ENCODE results near the gene COL18A1. TPM values are rescaled to one million over a fixed set of nuclear protein-coding genes. Genes with fewer than 3 reads are reported as not detected.

COL18A1 gene
- total RNA-seq, 1 experiment from 2014 or later: 3.3 TPM

DNA sequence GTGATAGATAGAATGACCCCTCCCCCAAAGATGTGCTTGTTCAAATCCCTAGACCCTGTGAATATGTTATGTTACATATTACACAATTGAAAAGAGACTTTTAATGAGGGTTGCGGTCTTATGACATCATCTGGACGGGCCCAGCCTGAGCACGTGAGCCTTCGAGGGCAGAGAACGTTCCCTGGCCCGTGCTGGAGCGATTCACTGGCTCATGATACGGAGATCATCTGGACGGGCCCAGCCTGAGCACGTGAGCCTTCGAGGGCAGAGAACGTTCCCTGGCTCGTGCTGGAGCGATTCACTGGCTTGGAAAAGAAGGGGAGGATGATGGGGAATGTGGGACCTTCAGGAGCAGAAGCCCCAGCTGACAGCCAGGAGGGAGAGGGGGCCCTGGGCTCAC is 34.4 kb upstream of the COL18A1 start:
- no peak for TF ChIP-seq EZH2 (IDR thresholded peaks at IDR 0.05; ENCODE audit: borderline replicate concordance, low read depth, low read length, poor library complexity, severe bottlenecking)
- TF ChIP-seq, protein P1, sequence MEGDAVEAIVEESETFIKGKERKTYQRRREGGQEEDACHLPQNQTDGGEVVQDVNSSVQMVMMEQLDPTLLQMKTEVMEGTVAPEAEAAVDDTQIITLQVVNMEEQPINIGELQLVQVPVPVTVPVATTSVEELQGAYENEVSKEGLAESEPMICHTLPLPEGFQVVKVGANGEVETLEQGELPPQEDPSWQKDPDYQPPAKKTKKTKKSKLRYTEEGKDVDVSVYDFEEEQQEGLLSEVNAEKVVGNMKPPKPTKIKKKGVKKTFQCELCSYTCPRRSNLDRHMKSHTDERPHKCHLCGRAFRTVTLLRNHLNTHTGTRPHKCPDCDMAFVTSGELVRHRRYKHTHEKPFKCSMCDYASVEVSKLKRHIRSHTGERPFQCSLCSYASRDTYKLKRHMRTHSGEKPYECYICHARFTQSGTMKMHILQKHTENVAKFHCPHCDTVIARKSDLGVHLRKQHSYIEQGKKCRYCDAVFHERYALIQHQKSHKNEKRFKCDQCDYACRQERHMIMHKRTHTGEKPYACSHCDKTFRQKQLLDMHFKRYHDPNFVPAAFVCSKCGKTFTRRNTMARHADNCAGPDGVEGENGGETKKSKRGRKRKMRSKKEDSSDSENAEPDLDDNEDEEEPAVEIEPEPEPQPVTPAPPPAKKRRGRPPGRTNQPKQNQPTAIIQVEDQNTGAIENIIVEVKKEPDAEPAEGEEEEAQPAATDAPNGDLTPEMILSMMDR (conservative IDR thresholded peaks at IDR 0.05; ENCODE audit: low read depth, low read length): no peak
- H3K27ac ChIP-seq (ENCODE audit: low read depth, low read length, poor library complexity, severe bottlenecking): no peak overlapping the region
- no peak overlapping the region for H3K4me3 ChIP-seq (ENCODE audit: low read depth, low read length, poor library complexity, severe bottlenecking)
- ChIA-PET CTCF (no interaction called here), POLR2A (ENCODE audit: low non-redundant PET) (no interaction called here)
- intact Hi-C loops (cut with micrococcal nuclease; ENCODE audit: unreplicated experiment): no loop called here
- no peaks in the 10 kb centered on the region for H3K36me3 ChIP-seq (ENCODE audit: insufficient read depth, low read length, poor library complexity, severe bottlenecking)
- no peaks in the 10 kb centered on the region for H3K27me3 ChIP-seq (replicated peaks; ENCODE audit: insufficient read depth, low read depth, low read length, poor library complexity)
- no peak for DNase-seq (ENCODE audit: low spot score)
- H3K9me3 ChIP-seq (ENCODE audit: low read depth, low read length, poor library complexity, severe bottlenecking): no peaks in the 10 kb centered on the region
- BruUV-seq (replicated peaks): no TSS peak
- no peaks in the 10 kb centered on the region for H3K4me1 ChIP-seq (ENCODE audit: insufficient read depth, low read length, poor library complexity, severe bottlenecking)

DNA sequence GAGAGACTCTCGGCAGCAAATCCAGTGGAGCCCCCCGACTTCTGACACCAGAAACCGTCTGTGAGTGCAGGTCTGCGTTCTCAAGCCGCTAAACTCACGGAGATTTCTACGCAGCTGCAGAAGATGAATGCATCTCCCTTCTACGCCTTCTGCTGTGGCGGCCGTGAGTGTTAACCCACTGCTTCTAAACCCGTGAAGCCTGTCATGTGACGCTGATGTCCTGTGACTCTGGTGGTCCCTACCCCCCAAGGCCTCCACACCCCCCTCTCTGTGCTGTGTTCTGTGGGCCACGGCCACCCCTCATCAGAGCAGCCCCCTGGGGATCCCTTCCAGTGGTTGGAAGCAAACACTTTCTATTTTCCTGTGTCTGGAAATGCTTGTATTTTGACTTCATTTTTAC is 33.9 kb upstream of the COL18A1 start:
- DNase-seq (ENCODE audit: low spot score): no peak
- intact Hi-C loops (cut with micrococcal nuclease; ENCODE audit: unreplicated experiment): no loop called here
- Histone ChIP-seq H3K9me3 (ENCODE audit: low read depth, low read length, poor library complexity, severe bottlenecking) (no peaks in the 10 kb centered on the region), H3K4me1 (ENCODE audit: insufficient read depth, low read length, poor library complexity, severe bottlenecking) (no peaks in the 10 kb centered on the region), H3K27me3 (replicated peaks; ENCODE audit: insufficient read depth, low read depth, low read length, poor library complexity) (no peaks in the 10 kb centered on the region), H3K4me3 (ENCODE audit: low read depth, low read length, poor library complexity, severe bottlenecking) (no peak overlapping the region), H3K27ac (ENCODE audit: low read depth, low read length, poor library complexity, severe bottlenecking) (no peak overlapping the region), H3K36me3 (ENCODE audit: insufficient read depth, low read length, poor library complexity, severe bottlenecking) (no peaks in the 10 kb centered on the region)
- ChIA-PET CTCF (no interaction called here), POLR2A (ENCODE audit: low non-redundant PET) (no interaction called here)
- BruUV-seq (replicated peaks): no TSS peak
- TF ChIP-seq EZH2 (IDR thresholded peaks at IDR 0.05; ENCODE audit: borderline replicate concordance, low read depth, low read length, poor library complexity, severe bottlenecking): no peak
- TF ChIP-seq, protein P1 (conservative IDR thresholded peaks at IDR 0.05; ENCODE audit: low read depth, low read length): no peak

DNA sequence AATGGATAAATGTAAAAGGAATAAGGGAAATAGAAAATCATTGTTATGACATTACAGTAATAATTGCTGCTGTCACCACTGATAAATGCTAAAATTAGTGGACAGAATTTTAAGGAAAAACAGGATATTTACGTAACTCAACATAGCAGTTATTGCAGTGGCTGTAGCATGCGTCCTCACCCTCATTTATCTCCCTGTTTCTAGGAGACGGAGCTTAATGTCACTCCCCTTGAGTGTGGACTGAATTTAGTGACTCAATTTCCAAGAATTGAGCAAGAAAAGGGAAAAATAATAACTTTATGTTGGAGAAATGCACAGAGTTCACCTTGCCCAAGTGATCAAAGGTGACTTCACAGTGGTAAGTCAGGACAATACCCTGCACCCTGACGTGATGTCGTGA is 33.3 kb upstream of the COL18A1 start:
- no peaks in the 10 kb centered on the region for H3K4me1 ChIP-seq (ENCODE audit: insufficient read depth, low read length, poor library complexity, severe bottlenecking)
- TF ChIP-seq, protein P1 (conservative IDR thresholded peaks at IDR 0.05; ENCODE audit: low read depth, low read length): no peak
- TF ChIP-seq EZH2 (IDR thresholded peaks at IDR 0.05; ENCODE audit: borderline replicate concordance, low read depth, low read length, poor library complexity, severe bottlenecking): no peak
- DNase-seq (ENCODE audit: low spot score): no peak
- POLR2A ChIA-PET (ENCODE audit: low non-redundant PET): no interaction called here
- H3K27ac ChIP-seq (ENCODE audit: low read depth, low read length, poor library complexity, severe bottlenecking): no peak overlapping the region
- H3K9me3 ChIP-seq (ENCODE audit: low read depth, low read length, poor library complexity, severe bottlenecking): no peaks in the 10 kb centered on the region
- intact Hi-C loops (cut with micrococcal nuclease; ENCODE audit: unreplicated experiment): no loop called here
- CTCF ChIA-PET: no interaction called here
- H3K27me3 ChIP-seq (replicated peaks; ENCODE audit: insufficient read depth, low read depth, low read length, poor library complexity): no peaks in the 10 kb centered on the region
- H3K36me3 ChIP-seq (ENCODE audit: insufficient read depth, low read length, poor library complexity, severe bottlenecking): no peaks in the 10 kb centered on the region
- BruUV-seq (replicated peaks): no TSS peak
- H3K4me3 ChIP-seq (ENCODE audit: low read depth, low read length, poor library complexity, severe bottlenecking): no peak overlapping the region
